Stimulated activated CD8-positive, alpha-beta memory T cell treated with anti-CD3 and anti-CD28 coated beads, Interleukin-15, amount 100 ng/mL, for 1 hour (primary cell): Measurements from ENCODE around the gene LCK.

ENCODE experiments used
- DNase-seq: peaks from one replicate; pipeline ENCODE4 v3.0.0-alpha.2; 2020; ENCODE audit warnings: low read depth

The LCK gene

DNA sequence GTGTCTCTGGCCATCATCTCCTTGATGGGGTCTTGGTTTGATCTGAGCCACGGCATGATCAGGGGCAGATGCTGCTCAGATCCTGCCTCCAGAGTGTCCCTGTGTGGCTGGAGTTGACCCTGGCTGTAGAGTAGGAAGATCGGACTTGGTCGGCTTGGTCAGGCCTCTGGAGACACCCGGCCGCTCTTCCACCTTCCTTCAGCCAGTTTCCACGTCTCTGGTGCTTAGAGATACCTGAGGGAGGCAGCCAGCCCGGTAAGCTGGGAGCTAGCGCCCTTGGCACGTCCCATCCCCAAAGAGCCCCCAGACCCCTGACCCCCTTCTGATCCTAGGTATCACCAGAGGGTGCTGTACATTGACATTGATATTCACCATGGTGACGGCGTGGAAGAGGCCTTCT lies 76.1 kb downstream of the LCK start:
- no peak for DNase-seq

DNA sequence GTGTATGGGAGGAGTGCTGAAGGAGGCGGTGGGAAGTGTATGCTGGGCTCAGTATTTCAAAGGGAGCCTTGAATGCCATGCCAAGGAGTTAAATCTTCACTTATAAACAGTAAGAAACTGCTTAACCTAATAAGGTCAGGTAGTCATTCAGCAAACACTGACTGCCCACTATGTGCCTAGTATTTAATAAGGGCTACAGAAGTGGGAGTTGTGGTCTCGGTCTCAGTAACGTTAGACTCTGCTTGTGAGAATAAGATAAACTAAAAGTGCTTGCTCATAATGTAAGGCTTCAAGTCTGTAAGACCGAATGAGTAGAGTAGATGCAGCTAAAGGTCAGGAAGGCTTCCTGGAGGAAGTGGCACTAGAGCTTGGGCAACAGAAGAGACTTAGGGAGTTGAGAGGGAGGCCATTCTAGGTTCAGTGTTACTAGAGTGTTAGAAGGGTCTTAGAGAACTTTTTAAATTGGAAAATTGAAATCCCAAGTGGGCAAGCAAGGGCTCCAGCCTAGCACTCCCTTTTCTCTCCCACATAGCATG lies 78.9 kb downstream of the LCK start:
- no peak for DNase-seq

DNA sequence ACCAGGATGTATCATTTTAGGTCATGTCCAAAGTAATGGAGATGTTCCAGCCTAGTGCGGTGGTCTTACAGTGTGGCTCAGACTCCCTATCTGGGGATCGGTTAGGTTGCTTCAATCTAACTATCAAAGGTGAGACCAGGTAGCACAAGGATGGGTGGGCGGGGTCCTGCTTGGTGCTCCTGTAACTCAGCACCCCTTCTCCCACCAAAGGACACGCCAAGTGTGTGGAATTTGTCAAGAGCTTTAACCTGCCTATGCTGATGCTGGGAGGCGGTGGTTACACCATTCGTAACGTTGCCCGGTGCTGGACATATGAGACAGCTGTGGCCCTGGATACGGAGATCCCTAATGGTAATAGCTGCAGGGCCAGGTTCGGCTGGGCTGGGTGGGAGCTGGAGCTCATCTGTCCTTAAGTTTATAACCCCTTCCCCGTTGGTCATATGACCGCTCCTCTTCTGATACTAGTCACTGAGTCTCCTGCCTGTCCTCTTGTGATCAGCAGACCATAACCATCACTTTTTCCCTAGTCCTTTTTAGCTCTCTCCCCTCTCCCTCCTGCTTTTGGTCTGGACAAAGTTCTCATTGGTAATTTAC lies 79.6 kb downstream of the LCK start:
- DNase-seq: no peak

DNA sequence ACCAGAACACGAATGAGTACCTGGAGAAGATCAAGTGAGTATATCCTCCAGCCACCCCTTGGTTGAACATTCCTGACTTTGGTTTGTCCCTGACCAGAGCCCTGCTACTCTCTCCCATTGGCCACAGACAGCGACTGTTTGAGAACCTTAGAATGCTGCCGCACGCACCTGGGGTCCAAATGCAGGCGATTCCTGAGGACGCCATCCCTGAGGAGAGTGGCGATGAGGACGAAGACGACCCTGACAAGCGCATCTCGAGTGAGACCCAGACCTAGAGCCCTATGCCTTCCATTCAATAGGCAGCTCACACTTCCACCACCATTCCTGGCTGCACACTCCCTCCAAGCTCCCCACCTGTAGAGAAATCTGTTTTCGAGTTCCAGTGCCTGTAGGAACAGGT lies 80.5 kb downstream of the LCK start:
- no peak for DNase-seq

DNA sequence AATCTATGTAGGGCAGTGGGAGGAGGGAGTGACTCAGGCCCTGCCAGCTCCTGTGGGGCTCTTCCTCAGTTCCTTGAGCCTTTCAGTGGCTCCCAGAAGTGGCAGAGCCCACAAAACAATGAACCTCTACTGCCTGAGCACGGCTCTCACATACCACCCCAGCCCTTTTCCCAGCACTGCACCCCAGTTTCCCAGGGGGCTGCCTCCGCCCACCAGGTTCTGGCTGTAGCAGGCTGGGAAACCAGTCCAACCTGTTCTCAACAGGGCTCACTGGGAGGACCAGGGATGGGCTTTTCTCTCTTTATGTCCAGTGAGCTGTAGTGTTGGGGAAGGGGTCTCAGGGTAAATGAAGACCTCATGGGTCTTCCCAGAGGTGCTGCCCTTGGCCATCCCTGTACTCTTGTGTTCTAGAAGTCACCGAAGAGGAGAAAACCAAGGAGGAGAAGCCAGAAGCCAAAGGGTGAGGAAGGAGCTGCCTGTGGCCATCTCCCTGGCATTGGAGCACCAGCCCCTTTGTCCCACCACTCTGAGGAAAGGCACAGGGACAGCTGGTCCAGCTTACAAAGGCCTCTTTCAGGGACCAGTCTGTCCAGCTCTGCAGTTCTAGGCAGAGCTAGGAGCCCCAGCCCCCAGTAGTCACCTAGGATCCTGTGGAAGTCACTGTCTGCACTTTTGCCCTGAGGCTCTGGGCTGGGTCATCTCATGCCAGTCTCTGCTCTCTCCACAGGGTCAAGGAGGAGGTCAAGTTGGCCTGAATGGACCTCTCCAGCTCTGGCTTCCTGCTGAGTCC lies 81.4 kb downstream of the LCK start:
- no peak for DNase-seq

DNA sequence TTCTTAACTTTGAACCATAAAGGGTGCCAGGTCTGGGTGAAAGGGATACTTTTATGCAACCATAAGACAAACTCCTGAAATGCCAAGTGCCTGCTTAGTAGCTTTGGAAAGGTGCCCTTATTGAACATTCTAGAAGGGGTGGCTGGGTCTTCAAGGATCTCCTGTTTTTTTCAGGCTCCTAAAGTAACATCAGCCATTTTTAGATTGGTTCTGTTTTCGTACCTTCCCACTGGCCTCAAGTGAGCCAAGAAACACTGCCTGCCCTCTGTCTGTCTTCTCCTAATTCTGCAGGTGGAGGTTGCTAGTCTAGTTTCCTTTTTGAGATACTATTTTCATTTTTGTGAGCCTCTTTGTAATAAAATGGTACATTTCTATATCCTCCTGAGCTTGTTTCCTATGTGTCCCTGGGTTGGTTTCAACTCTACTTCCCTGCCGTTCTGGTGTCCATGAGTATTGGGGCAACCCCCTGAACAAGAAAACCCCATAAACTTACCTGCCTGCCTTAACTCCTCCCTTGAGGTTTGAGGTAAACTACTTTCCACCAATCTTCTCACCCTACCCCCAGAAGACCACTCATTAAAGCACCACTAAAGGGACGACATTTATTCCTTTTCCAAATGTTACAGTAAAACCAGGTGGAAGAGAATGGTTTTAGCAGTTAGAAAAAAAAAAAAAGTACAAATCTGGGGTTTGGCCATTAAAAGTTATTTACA lies 82.3 kb downstream of the LCK start:
- DNase-seq: no peak

DNA sequence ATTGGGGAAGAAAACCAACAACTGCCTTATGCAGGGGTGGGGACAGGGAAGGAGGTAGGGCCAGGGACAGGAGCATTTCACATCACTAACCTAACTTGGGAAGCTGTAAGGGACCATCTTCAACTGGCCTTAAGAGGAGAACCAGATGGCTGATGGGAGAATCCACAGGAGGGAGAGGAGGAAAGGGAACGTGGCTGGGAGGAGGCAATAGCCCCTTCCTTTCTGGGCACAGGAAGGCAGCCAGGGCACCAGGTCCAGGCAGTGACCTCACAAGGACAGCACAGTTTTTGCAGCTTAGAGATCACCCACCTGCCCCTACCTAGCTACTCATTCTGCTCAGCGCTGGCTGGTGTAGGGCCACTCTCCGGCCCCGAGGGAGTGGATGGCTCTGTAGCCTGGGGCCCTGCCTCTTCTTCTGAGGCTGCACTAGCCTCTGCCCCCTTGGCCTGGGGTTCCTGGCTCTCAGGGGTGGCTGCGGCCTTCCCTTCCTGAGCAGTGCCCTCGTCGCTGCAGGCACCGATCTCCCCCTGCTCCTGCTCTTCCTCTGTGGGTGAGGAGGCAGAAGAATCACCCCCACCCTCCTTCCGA lies 83.3 kb downstream of the LCK start:
- no peak for DNase-seq

DNA sequence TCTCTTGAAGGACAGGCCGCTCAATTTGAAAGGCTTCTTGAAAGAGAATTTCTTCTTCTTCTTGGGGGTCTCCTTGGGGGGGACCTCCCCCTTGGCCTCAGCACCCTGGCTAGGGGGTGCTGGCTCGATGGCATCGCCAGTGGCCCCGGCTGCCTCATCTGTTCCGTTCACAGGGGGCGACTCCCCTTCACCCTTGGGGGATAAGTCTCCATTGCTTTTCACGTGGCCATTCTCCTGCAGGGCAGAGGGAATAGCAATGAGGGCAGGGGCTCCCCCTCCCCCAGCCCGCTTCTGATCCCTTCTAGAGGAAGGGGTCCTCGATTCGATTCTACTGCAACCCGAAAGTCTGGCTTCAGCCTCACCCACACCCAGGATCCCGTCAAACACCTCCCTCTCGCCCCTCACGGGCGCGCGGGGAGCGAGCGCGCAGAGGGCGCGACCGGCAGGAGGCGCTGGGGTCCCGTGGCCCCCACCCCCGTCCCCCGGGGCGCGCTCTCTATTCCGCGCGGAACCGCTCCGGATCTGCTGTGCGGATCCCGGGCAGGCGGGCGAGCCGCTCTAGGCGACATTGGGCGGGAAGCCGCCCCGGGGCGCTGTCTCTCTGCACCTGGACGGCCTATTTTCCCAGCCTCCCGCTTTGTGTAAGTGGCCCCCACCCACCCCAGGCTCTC lies 83.9 kb downstream of the LCK start:
- DNase-seq: peak; percentile 34

DNA sequence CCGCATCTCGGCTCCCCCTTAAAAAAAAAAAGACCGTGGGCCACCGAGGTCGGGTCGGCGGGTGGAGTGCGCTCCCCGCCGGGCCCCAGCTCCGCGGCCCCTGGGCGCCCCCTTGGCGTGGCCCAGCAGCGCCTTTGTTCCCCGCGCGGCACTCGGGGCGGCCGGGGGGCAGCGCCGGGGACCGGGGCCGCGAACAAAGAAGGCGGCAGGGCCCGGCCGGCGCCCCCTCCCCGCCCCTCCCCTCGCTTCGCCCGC lies 84.4 kb downstream of the LCK start:
- no peak for DNase-seq
